Kidney epithelial cell (primary cell): ENCODE data around the gene SLC28A1. TPM values are rescaled to one million over a fixed set of nuclear protein-coding genes. Genes with fewer than 3 reads are reported as not detected.

Experiments
- DNase-seq: peaks from one replicate; pipeline ENCODE4 v3.0.0-alpha.2; 2010; ENCODE audit warnings: low read depth
- H3K27me3 ChIP-seq: 2 replicates; pipeline ENCODE4 v1.6.0; 2011; ENCODE audit warnings: low read length; ENCODE audit not compliant: control insufficient read depth, insufficient read depth
- H3K36me3 ChIP-seq: 2 replicates; pipeline ENCODE4 v1.5.1; 2011; ENCODE audit warnings: low read length; ENCODE audit not compliant: control insufficient read depth, insufficient read depth
- H3K4me3 ChIP-seq: 2 replicates; pipeline ENCODE4 v1.5.1; 2011; ENCODE audit warnings: low read depth, mild to moderate bottlenecking, control low read depth, low read length
- total RNA-seq: library from RNA; depleted of rRNA; stranded (reverse); fragments of >200 nt; gene quantifications from 2 replicates; pipeline ENCODE4 v1.2.3, GENCODE V29; 2015
- TF ChIP-seq, protein P1 (sequence below): IDR thresholded peaks from 2 replicates; pipeline ENCODE4 v1.5.1; 2011; ENCODE audit warnings: mild to moderate bottlenecking, moderate library complexity, low read length, control low read depth, inconsistent platforms; ENCODE audit not compliant: insufficient read depth, poor library complexity, severe bottlenecking

Gene SLC28A1
- total RNA-seq, 1 donor from 2014 or later: 0.17 TPM

- TF ChIP-seq, protein P1, sequence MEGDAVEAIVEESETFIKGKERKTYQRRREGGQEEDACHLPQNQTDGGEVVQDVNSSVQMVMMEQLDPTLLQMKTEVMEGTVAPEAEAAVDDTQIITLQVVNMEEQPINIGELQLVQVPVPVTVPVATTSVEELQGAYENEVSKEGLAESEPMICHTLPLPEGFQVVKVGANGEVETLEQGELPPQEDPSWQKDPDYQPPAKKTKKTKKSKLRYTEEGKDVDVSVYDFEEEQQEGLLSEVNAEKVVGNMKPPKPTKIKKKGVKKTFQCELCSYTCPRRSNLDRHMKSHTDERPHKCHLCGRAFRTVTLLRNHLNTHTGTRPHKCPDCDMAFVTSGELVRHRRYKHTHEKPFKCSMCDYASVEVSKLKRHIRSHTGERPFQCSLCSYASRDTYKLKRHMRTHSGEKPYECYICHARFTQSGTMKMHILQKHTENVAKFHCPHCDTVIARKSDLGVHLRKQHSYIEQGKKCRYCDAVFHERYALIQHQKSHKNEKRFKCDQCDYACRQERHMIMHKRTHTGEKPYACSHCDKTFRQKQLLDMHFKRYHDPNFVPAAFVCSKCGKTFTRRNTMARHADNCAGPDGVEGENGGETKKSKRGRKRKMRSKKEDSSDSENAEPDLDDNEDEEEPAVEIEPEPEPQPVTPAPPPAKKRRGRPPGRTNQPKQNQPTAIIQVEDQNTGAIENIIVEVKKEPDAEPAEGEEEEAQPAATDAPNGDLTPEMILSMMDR: no peak
- Histone ChIP-seq H3K36me3 (no peaks in the 10 kb centered on the region), H3K27me3 (peaks cover 3% of the 10 kb centered on the region), H3K4me3 (no peak overlapping the region)
- no peak for DNase-seq
Measured at GRCh38 chr15:84892786-84893307, 8.4 kb downstream of the SLC28A1 start.

DNA sequence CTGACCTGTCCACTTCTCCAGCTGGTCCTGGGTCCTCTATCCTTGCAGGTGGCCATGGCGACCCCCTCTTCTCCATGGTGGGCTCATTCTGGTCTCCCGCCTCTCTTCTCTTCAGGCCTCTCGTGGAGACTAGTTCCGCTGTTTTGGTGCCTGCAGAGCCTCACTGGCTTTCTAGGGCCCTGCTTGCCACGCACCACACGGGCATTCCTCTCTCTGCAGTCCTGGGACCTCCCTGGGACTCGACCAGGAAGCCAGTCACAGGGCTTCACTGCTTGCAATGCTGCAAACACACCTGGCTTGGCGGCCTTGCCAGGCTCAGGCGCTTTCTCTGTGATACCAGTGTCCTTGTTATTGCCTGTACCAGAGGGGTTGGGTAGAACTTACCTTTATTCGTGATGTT lies 9.1 kb downstream of the SLC28A1 start:
- no peak for DNase-seq

GRCh38 chr15:84894736-84895425 lies 10.4 kb downstream of the SLC28A1 start:
- no peaks in the 10 kb centered on the region for H3K27me3 ChIP-seq
- H3K36me3 ChIP-seq: no peaks in the 10 kb centered on the region
- TF ChIP-seq, protein P1: no peak
- no peak for DNase-seq
- no peak overlapping the region for H3K4me3 ChIP-seq

More for the DNA sequence above, 9.1 kb downstream of the SLC28A1 start:
- H3K36me3 ChIP-seq: no peaks in the 10 kb centered on the region
- no peak overlapping the region for H3K4me3 ChIP-seq
- TF ChIP-seq, protein P1: no peak
- H3K27me3 ChIP-seq: no peaks in the 10 kb centered on the region

- Histone ChIP-seq H3K4me3 (no peak overlapping the region), H3K27me3 (no peaks in the 10 kb centered on the region), H3K36me3 (no peaks in the 10 kb centered on the region)
- no peak for DNase-seq
- TF ChIP-seq, protein P1: no peak
Measured at GRCh38 chr15:84898761-84899160, 14.3 kb downstream of the SLC28A1 start.

GRCh38 chr15:84899750-84900149 lies 15.3 kb downstream of the SLC28A1 start:
- Histone ChIP-seq H3K27me3 (no peaks in the 10 kb centered on the region), H3K4me3 (no peak overlapping the region), H3K36me3 (no peaks in the 10 kb centered on the region)
- TF ChIP-seq, protein P1: no peak
- no peak for DNase-seq

DNA sequence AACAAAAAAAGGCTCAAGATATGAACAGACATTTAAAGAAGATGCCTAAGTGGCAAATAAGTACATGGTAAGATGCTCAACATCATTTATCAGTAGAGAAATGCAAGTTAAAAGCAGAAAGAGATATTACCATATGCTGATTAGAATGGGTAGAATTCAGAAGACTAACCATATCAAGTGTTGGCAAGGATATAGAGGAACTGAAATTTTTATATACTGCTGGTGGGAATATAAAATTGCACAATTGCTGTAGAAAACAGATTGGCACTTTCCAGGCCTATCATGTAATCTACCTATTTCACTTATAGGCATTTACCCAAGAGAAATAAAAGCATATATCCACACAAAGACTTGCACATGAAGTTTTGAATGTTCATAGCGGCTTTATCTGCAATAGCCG lies 17.1 kb downstream of the SLC28A1 start:
- Histone ChIP-seq H3K4me3 (no peak overlapping the region), H3K36me3 (no peaks in the 10 kb centered on the region), H3K27me3 (no peaks in the 10 kb centered on the region)
- no peak for DNase-seq
- TF ChIP-seq, protein P1: no peak
